Ramos (cell line): Measurements from ENCODE around the gene GJA3.

Source experiments
- in situ Hi-C: fragments of 300-500 bp; cut with MboI; formaldehyde crosslinking; loops from one replicate; pipeline ENCODE4 v1.14.3; 2022; ENCODE audit warnings: low sequenced_read_pairs; ENCODE audit not compliant: unreplicated experiment

GJA3 gene

GRCh38 chr13:20185366-20186056, 24.7 kb upstream of the GJA3 start:
- in situ Hi-C loops, result no loop called here

DNA sequence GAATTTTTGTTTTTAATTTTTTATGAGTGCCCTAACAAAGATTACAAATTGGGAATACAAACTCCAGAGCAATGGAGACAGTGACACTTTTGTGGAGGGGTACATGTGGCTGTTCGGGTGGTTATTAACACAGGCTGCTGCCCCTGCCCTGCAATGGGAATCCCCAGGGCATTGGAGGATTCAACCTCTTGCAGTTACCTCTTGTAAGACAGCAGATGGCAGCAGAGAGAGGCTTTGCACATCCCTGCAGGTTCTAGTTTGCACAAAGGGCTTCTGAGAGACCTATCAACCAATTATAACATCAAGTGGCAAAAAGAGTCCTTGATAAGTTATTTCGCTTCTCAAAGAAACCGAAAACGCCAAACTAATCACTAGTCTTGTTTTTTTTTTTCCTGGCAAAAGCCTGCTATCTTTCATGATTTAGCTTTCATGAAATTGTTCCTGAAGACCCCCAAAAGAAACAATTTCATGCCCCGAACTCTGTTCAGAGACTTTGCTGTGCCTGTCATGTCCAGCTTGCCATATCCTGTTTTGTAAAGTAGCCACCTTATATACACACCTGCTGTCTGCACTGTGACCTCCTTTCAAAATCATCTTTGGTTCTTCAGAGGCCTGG, 21.5 kb upstream of the GJA3 start:
- in situ Hi-C loops, result no loop called here

- in situ Hi-C loops, result no loop called here
Observed at GRCh38 chr13:20181188-20181587, 20.3 kb upstream of the GJA3 start.

GRCh38 chr13:20178156-20178555, 17.3 kb upstream of the GJA3 start:
- in situ Hi-C loops, result no loop called here

DNA sequence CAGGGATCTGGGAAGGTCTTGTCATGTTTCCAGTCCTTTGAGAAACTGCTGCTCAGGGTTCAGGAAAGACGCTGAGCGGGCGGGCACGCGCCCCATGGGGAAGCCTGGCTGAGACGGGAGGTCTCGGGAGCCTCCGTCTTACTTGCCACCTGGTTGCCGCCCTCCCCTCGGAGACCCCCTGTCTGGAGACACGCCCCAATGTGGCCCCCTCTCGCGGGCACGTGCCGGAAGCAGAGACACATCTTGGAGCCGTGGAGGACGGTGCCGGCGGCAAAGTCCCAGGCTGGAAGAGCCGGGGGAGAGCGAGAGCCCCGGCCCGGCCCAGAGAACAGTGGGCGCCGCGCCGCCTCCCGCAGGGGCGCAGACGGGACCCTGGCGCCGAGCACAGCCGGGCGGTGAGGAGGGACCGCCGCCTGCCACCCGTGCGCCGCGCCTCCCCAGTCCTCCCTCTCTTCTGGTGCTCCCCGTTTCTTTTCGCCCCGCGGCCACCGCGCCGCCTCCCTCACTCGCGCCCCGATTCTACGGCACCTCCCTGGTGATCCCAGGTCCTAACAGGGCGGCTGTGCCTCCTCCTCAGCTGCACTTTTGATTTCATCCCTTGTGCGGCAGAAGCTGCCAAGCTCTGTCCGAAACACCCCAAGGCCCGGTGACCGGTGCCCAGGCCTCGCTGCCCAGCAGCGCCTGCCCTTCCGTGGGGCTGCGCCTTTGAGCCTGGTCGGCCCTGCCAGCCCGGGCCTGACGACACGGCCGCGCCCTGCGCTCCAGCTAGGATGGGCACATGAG, 16.4 kb upstream of the GJA3 start:
- in situ Hi-C loops, result no loop called here

DNA sequence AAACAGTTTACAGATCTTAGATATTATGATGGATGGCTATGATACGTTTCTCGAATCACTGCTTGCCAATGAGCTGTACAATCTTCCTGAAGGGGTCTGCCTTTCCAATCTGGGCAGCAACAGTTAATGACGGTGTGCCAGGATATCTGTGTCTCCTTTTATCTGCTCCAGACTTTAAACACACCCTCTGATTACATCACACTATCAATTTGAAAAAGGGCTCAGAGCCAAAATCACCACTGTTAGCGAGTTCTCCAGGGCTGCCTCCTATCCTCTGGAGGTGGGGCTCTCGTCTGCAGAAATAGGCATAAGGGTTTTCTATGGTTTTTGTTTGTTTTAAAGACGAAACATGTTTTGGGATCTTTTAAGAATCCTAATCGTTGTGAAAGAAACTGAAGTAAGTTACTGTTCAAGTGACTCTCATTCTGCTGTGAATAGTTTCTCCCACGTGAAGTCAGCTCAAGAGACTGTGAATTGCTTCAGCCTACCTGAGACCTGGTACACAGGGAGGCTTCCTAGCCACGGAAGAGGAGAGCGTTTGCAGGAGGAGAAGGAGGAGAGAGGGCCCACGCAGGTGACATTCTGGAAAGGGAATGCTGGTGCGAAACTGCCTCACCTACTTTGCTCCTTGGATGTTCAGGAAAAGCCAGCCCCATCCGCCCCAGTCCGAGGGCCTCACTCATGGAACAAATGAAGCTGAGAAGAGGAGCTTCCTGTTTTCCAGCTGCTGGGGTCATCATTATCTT, 15.2 kb upstream of the GJA3 start:
- in situ Hi-C loops, result no loop called here

GRCh38 chr13:20175406-20175794, 14.5 kb upstream of the GJA3 start:
- in situ Hi-C loops, result no loop called here

GRCh38 chr13:20174656-20175405, 14.0 kb upstream of the GJA3 start:
- in situ Hi-C loops, result no loop called here

DNA sequence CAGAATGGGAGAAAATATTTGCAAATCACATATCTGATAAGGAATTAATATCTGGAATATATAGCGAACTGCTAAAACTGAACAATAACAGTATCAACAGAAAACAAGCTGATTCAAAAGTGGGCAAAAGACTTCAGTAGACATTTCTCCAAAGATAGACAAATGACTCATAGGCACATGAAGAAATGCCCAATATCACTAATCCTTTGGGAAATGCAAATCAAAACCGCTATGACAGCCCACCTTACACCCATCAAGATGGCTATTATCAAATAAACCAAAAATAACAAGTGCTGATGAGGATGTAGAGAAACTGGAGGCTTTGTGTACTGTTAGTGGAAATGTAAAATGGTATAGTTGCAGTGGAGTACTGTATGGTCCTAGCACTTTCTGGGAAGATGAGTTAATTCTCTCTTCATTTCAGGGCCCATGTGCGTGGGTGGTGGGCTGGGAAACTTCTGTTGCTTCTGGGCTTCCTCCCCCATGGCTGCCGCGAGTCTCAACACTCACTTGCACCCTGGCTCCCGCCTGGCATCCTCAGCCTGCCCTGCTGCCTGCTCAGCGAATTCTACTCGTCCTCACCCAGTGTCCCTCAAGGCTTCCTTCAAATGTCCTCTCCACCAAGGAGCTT, 12.4 kb upstream of the GJA3 start:
- in situ Hi-C loops, result no loop called here

- in situ Hi-C loops, result no loop called here
Observed at GRCh38 chr13:20171364-20171763, 10.5 kb upstream of the GJA3 start.

GRCh38 chr13:20170921-20171320, 10.1 kb upstream of the GJA3 start:
- in situ Hi-C loops, result no loop called here

- in situ Hi-C loops, result no loop called here
Observed at GRCh38 chr13:20168396-20168795, 7.5 kb upstream of the GJA3 start.

- in situ Hi-C loops, result no loop called here
Observed at GRCh38 chr13:20165417-20166257, 4.8 kb upstream of the GJA3 start.

DNA sequence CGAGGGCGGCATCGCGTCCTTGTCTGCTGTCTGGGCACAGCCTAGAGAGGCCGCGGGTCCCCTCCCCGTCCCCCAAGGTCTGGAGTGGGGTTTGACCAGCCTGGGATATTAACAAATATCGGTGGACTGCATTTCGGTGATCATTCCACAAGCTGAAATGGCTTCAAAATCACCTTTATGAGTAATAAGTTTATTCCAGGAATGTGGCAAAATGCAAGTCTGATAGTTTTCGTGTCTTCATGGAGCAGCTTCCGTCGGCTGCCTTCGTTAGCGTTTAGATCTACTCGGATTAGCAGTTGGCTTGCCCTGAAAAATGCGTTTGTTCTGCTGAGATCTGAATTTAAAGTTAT, 1.1 kb upstream of the GJA3 start:
- in situ Hi-C loops, result no loop called here

DNA sequence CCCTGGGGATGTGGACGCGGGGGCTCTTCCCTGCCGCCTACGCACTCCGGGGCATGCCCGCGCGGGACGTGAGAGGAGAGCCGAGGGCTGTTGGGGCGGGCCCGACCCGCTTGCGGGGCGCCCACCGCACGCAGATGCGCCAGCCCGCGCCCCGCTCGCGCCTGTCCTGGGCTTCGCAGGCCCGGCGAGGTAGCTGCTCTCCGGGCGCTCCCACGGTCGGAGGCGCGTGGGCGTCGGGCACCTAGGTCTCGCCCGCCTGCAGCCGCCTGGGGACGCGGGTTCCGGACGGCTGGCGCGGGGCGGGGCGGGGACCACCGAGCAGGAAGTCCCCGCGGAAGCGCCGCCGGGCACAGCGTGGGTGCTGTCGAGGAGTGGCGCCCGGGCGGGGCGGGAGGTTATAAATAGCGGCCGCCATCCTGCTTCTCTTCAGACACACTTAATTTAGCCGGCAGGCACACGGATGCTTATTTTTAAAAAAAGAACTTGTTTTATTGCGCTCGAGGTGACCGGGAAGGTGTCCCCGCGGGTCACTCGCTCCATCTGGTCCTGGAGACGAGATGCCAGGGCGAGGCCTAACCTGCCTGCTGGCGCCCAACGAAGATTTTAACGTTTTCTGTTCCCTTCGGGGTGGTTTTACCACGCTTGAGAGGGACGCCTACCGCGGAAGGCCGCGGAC, 561 bp upstream of the GJA3 start:
- in situ Hi-C loops, result no loop called here

DNA sequence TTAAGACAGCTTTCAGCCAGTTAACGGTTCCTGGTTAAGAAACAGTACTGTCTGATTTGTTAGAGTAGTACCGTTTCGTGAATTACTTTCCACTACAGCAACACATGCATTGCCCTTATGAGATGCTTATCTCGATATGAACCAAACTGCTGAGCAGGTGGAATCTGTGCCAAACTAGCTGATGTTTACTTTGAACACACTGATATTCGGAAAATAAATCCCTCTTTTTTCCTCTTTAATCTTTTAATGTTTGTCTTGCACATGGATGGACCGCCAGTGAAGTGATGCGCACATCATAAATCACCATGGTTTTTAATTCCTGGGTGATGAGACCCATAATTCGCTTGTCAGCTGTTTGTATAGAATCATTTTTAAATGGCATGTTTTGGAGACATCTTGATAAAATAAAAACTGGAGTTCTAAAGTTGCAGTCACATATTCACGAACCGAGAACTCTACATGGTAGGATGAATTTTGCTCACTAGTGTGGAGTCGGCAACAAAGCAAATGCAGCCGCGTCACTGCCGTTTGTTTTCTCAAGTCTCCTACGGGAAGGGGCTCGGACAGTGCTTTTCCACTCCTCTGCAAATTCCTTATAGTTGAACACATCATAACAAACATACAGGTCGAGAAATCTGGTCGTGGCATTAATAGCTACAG, 1.1 kb downstream of the GJA3 start:
- in situ Hi-C loops, result no loop called here

- in situ Hi-C loops, result no loop called here
Observed at GRCh38 chr13:20157151-20157796, 3.6 kb downstream of the GJA3 start.
